ENCODE results near the gene FAM216A.

- no peak for TF ChIP-seq CTCF (IDR thresholded peaks at IDR 0.05)
- no peak for TF ChIP-seq POLR2A (IDR thresholded peaks at IDR 0.05)
Observed at GRCh38 chr12:110533607-110534006, 65.0 kb downstream of the FAM216A start.

Measured in adrenal gland (tissue), 5 donors.